ENCODE results near the gene SLC39A11. TPM values are rescaled to one million over a fixed set of nuclear protein-coding genes. Genes with fewer than 3 reads are reported as not detected.

SLC39A11 gene
- total and polyA plus RNA-seq, 2 donors (not counting 1 experiment from before 2014, with no cell fraction given) = 12.7 to 27.4 TPM

- H2AFZ ChIP-seq (ENCODE audit: low read length) = no peak overlapping the region
- H3K4me1 ChIP-seq (ENCODE audit: control insufficient read depth, extremely low read depth, insufficient read depth, low read length) = no peaks in the 10 kb centered on the region
- no peak overlapping the region for H3K27ac ChIP-seq (ENCODE audit: insufficient read depth, low read length)
- H3K9me3 ChIP-seq (ENCODE audit: control insufficient read depth, insufficient read depth, low read depth, low read length) = no peaks in the 10 kb centered on the region
- no peak for DNase-seq (ENCODE audit: low read depth in 2 of 2)
- no peaks in the 10 kb centered on the region for H3K79me2 ChIP-seq (ENCODE audit: control insufficient read depth, insufficient read depth, low read length)
- H3K4me3 ChIP-seq (replicated peaks in 1 of 4; ENCODE audit: control extremely low read depth in 1 of 4, insufficient read depth in 1 of 4, low read depth in 3 of 4, low read length in 4 of 4) = no peak overlapping the region
- H4K20me1 ChIP-seq (ENCODE audit: control insufficient read depth, extremely low read depth, insufficient read depth, low read length) = no peaks in the 10 kb centered on the region
- H3K27me3 ChIP-seq (ENCODE audit: control insufficient read depth, insufficient read depth, low read length) = no peaks in the 10 kb centered on the region
- TF ChIP-seq EZH2 (IDR thresholded peaks at IDR 0.05; ENCODE audit: low read length, missing control alignments) = no peak
- no peak for TF ChIP-seq CTCF (conservative IDR thresholded peaks at IDR 0.05 in 1 of 2, IDR thresholded peaks at IDR 0.05 in 1 of 2; ENCODE audit: low read depth in 1 of 2, low read length in 2 of 2)
- H3K9ac ChIP-seq (ENCODE audit: insufficient read depth, low read length) = no peak overlapping the region
- H3K4me2 ChIP-seq (ENCODE audit: extremely low read depth, insufficient read depth, low read length) = no peak overlapping the region
- no peaks in the 10 kb centered on the region for H3K36me3 ChIP-seq (ENCODE audit: control insufficient read depth, insufficient read depth, low read length)
These were observed 144.4 kb downstream of the SLC39A11 start for GRCh38 chr17:72948115-72948514.

- Histone ChIP-seq H3K9me3 (ENCODE audit: control insufficient read depth, insufficient read depth, low read depth, low read length) (no peaks in the 10 kb centered on the region), H3K4me3 (replicated peaks in 1 of 4; ENCODE audit: control extremely low read depth in 1 of 4, insufficient read depth in 1 of 4, low read depth in 3 of 4, low read length in 4 of 4) (no peak overlapping the region), H2AFZ (ENCODE audit: low read length) (no peak overlapping the region), H3K9ac (ENCODE audit: insufficient read depth, low read length) (no peak overlapping the region), H3K27ac (ENCODE audit: insufficient read depth, low read length) (no peak overlapping the region), H3K36me3 (ENCODE audit: control insufficient read depth, insufficient read depth, low read length) (no peaks in the 10 kb centered on the region), H3K27me3 (ENCODE audit: control insufficient read depth, insufficient read depth, low read length) (no peaks in the 10 kb centered on the region), H3K79me2 (ENCODE audit: control insufficient read depth, insufficient read depth, low read length) (no peaks in the 10 kb centered on the region), H3K4me2 (ENCODE audit: extremely low read depth, insufficient read depth, low read length) (no peak overlapping the region), H3K4me1 (ENCODE audit: control insufficient read depth, extremely low read depth, insufficient read depth, low read length) (no peaks in the 10 kb centered on the region), H4K20me1 (ENCODE audit: control insufficient read depth, extremely low read depth, insufficient read depth, low read length) (no peaks in the 10 kb centered on the region)
- TF ChIP-seq EZH2 (IDR thresholded peaks at IDR 0.05; ENCODE audit: low read length, missing control alignments) = no peak
- no peak for DNase-seq (ENCODE audit: low read depth in 2 of 2)
These were observed 145.0 kb downstream of the SLC39A11 start for GRCh38 chr17:72947475-72947874.

GRCh38 chr17:72946696-72947095, 145.8 kb downstream of the SLC39A11 start:
- H3K4me2 ChIP-seq (ENCODE audit: extremely low read depth, insufficient read depth, low read length) = no peak overlapping the region
- H3K4me3 ChIP-seq (replicated peaks in 1 of 4; ENCODE audit: control extremely low read depth in 1 of 4, insufficient read depth in 1 of 4, low read depth in 3 of 4, low read length in 4 of 4) = no peak overlapping the region
- no peak for TF ChIP-seq EZH2 (IDR thresholded peaks at IDR 0.05; ENCODE audit: low read length, missing control alignments)
- no peak for TF ChIP-seq CTCF (conservative IDR thresholded peaks at IDR 0.05 in 1 of 2, IDR thresholded peaks at IDR 0.05 in 1 of 2; ENCODE audit: low read depth in 1 of 2, low read length in 2 of 2)
- no peak overlapping the region for H2AFZ ChIP-seq (ENCODE audit: low read length)
- H3K9me3 ChIP-seq (ENCODE audit: control insufficient read depth, insufficient read depth, low read depth, low read length) = no peaks in the 10 kb centered on the region
- DNase-seq (ENCODE audit: low read depth in 2 of 2) = no peak
- no peak overlapping the region for H3K27ac ChIP-seq (ENCODE audit: insufficient read depth, low read length)
- no peaks in the 10 kb centered on the region for H3K79me2 ChIP-seq (ENCODE audit: control insufficient read depth, insufficient read depth, low read length)
- H3K4me1 ChIP-seq (ENCODE audit: control insufficient read depth, extremely low read depth, insufficient read depth, low read length) = no peaks in the 10 kb centered on the region
- H3K36me3 ChIP-seq (ENCODE audit: control insufficient read depth, insufficient read depth, low read length) = no peaks in the 10 kb centered on the region
- H3K9ac ChIP-seq (ENCODE audit: insufficient read depth, low read length) = no peak overlapping the region
- no peaks in the 10 kb centered on the region for H3K27me3 ChIP-seq (ENCODE audit: control insufficient read depth, insufficient read depth, low read length)
- H4K20me1 ChIP-seq (ENCODE audit: control insufficient read depth, extremely low read depth, insufficient read depth, low read length) = no peaks in the 10 kb centered on the region

Measured in fibroblast of lung (primary cell).